ENCODE data around the gene DAB2IP.

DNA sequence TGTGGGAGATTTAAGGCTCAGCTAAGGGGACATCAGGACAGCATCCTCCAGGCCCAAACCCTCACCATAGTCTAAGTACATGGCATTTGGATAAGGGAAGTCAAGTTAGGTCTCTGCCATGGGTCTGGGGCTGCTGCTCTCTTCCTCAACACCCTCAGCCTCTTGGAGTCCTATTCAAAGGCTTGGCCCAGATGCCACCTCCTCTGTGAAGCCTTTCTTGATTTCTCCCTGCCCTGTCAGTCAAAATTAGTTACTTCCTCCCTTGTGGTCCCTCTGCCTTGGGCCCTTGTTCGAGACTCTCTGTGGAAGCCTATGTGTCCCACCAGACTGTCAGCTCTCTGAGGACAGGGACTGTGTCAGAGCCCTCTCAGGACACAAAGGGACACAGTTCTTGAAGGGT is 17.7 kb upstream of the DAB2IP start:
- TF ChIP-seq, protein P1, sequence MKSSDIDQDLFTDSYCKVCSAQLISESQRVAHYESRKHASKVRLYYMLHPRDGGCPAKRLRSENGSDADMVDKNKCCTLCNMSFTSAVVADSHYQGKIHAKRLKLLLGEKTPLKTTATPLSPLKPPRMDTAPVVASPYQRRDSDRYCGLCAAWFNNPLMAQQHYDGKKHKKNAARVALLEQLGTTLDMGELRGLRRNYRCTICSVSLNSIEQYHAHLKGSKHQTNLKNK (CRISPR knock-in tag; IDR thresholded peaks at IDR 0.05): no peak
- TF ChIP-seq TEAD4 (CRISPR knock-in tag; IDR thresholded peaks at IDR 0.05) (no peak), FOXP1 (CRISPR knock-in tag; IDR thresholded peaks at IDR 0.05; ENCODE audit: borderline replicate concordance) (no peak), CTCF (IDR thresholded peaks at IDR 0.05) (no peak), E2F5 (CRISPR knock-in tag; IDR thresholded peaks at IDR 0.05) (no peak), ZNF219 (CRISPR knock-in tag; IDR thresholded peaks at IDR 0.05; ENCODE audit: borderline replicate concordance) (no peak), JUN (CRISPR knock-in tag; IDR thresholded peaks at IDR 0.05) (no peak), ZNF423 (CRISPR knock-in tag; IDR thresholded peaks at IDR 0.05) (no peak)
